Measurements from ENCODE around the gene ULK3. TPM values are rescaled to one million over a fixed set of nuclear protein-coding genes. Genes with fewer than 3 reads are reported as not detected.

The ULK3 gene
- total and polyA plus RNA-seq, 2 donors (not counting 3 experiments of a cell fraction or from before 2014, with no cell fraction given) = 36.0 to 48.6 TPM

- Histone ChIP-seq H3K4me1 (ENCODE audit: control insufficient read depth, extremely low read depth, insufficient read depth, low read length) (peaks cover 6% of the 10 kb centered on the region), H3K9ac (replicated peaks; ENCODE audit: extremely low read depth, insufficient read depth, low read length) (no peak overlapping the region), H3K4me3 (replicated peaks in 1 of 3; ENCODE audit: insufficient read depth in 1 of 3, low read depth in 1 of 3, low read length in 3 of 3) (no peak overlapping the region), H3K27me3 (ENCODE audit: control insufficient read depth in 2 of 2, insufficient read depth in 2 of 2, low read length in 2 of 2) (no peaks in the 10 kb centered on the region), H3K27ac (ENCODE audit: insufficient read depth, low read depth, low read length) (no peak overlapping the region), H3K79me2 (ENCODE audit: control insufficient read depth, insufficient read depth, low read length) (peaks cover 96% of the 10 kb centered on the region), H3K4me2 (ENCODE audit: insufficient read depth, low read length) (no peak overlapping the region), H2AFZ (ENCODE audit: low read depth, low read length) (no peak overlapping the region), H3K36me3 (ENCODE audit: control insufficient read depth in 2 of 2, extremely low read depth in 1 of 2, insufficient read depth in 2 of 2, low read length in 2 of 2) (peaks cover 0 to 7% of the 10 kb centered on the region in 2 experiments), H3K9me3 (replicated peaks; ENCODE audit: control insufficient read depth, insufficient read depth, low read length) (no peaks in the 10 kb centered on the region), H3K9me1 (replicated peaks; ENCODE audit: control insufficient read depth, extremely low read depth, insufficient read depth, low read length) (no peaks in the 10 kb centered on the region), H4K20me1 (replicated peaks; ENCODE audit: control insufficient read depth, extremely low read depth, insufficient read depth, low read length) (peaks cover 2% of the 10 kb centered on the region)
- ChIA-PET POLR2A (no interaction called here), CTCF (interaction anchor here (3.6 kb wide), 1 partner anchor 10 kb away, joined by 22 read pairs; no protein-coding TSS in a partner anchor)
- dilution Hi-C loops (cut with MboI; ENCODE audit: extremely low pct_ligation_motif_present, low sequenced_read_pairs) = no loop called here
- no peak for DNase-seq (ENCODE audit: low read depth, low spot score)
- intact Hi-C loops (cut with micrococcal nuclease) = no loop called here
- TF ChIP-seq JUN (IDR thresholded peaks at IDR 0.05; ENCODE audit: borderline replicate concordance, insufficient read depth, insufficient read length, low read depth) = no peak
- no peak for FAIRE-seq
- BruUV-seq (replicated peaks) = no TSS peak
Observed at GRCh38 chr15:74789171-74789631, 53.8 kb downstream of the ULK3 start.

- Histone ChIP-seq H3K9me1 (replicated peaks; ENCODE audit: control insufficient read depth, extremely low read depth, insufficient read depth, low read length) (no peaks in the 10 kb centered on the region), H3K4me2 (ENCODE audit: insufficient read depth, low read length) (no peak overlapping the region), H3K9me3 (replicated peaks; ENCODE audit: control insufficient read depth, insufficient read depth, low read length) (no peaks in the 10 kb centered on the region), H4K20me1 (replicated peaks; ENCODE audit: control insufficient read depth, extremely low read depth, insufficient read depth, low read length) (peaks cover 2% of the 10 kb centered on the region), H3K4me3 (replicated peaks in 1 of 3; ENCODE audit: insufficient read depth in 1 of 3, low read depth in 1 of 3, low read length in 3 of 3) (no peak overlapping the region), H3K36me3 (ENCODE audit: control insufficient read depth in 2 of 2, extremely low read depth in 1 of 2, insufficient read depth in 2 of 2, low read length in 2 of 2) (peaks cover 0 to 7% of the 10 kb centered on the region in 2 experiments), H3K79me2 (ENCODE audit: control insufficient read depth, insufficient read depth, low read length) (peaks cover 98% of the 10 kb centered on the region), H3K27me3 (ENCODE audit: control insufficient read depth in 2 of 2, insufficient read depth in 2 of 2, low read length in 2 of 2) (no peaks in the 10 kb centered on the region), H3K9ac (replicated peaks; ENCODE audit: extremely low read depth, insufficient read depth, low read length) (no peak overlapping the region), H3K27ac (ENCODE audit: insufficient read depth, low read depth, low read length) (no peak overlapping the region), H2AFZ (ENCODE audit: low read depth, low read length) (no peak overlapping the region), H3K4me1 (ENCODE audit: control insufficient read depth, extremely low read depth, insufficient read depth, low read length) (peaks cover 10% of the 10 kb centered on the region)
- intact Hi-C loops (cut with micrococcal nuclease) = no loop called here
- ChIA-PET POLR2A (no interaction called here), CTCF (interaction anchor here (0.8 to 3.6 kb wide), 7 partner anchors 11 to 157 kb away, joined by 3 to 22 read pairs (median 4); no protein-coding TSS in a partner anchor)
- FAIRE-seq (no peak), DNase-seq (ENCODE audit: low read depth, low spot score) (no peak)
- TF ChIP-seq FOS (IDR thresholded peaks at IDR 0.05; ENCODE audit: borderline replicate concordance, insufficient read depth, low read length) = no peak
- TF ChIP-seq JUN (IDR thresholded peaks at IDR 0.05; ENCODE audit: borderline replicate concordance, insufficient read depth, insufficient read length, low read depth) = no peak
- TF ChIP-seq MYC (IDR thresholded peaks at IDR 0.05; ENCODE audit: low read depth, low read length) = no peak
- no peak for TF ChIP-seq EZH2 (IDR thresholded peaks at IDR 0.05; ENCODE audit: borderline replicate concordance, low read depth, low read length, severe bottlenecking)
- no peak for TF ChIP-seq POLR2A (IDR thresholded peaks at IDR 0.05; ENCODE audit: low read depth, low read length)
- TF ChIP-seq CTCF (IDR thresholded peaks at IDR 0.05; ENCODE audit: extremely low read depth in 1 of 2, insufficient read depth in 1 of 2, low read depth in 1 of 2, low read length in 2 of 2) = no peak
- TF ChIP-seq POLR2AphosphoS5 (IDR thresholded peaks at IDR 0.05; ENCODE audit: insufficient read depth, low read depth, low read length) = no peak
- TF ChIP-seq MAX (IDR thresholded peaks at IDR 0.05; ENCODE audit: insufficient read depth, insufficient read length) = no peak
- no peak for TF ChIP-seq GATA2 (IDR thresholded peaks at IDR 0.05; ENCODE audit: insufficient read depth, insufficient read length, low read depth, low read length)
- dilution Hi-C loops (cut with MboI; ENCODE audit: extremely low pct_ligation_motif_present, low sequenced_read_pairs) = no loop called here
- BruUV-seq (replicated peaks) = no TSS peak
Observed at GRCh38 chr15:74788683-74789151, 54.2 kb downstream of the ULK3 start.

Data from endothelial cell of umbilical vein (primary cell).